Mammary epithelial cell (primary cell): ENCODE data around the gene DNAJC17.

Experiments used
- EZH2 ChIP-seq: IDR thresholded peaks from 2 replicates; pipeline ENCODE4 v1.6.1; 2012; ENCODE audit warnings: low read length, inconsistent platforms, borderline replicate concordance
- TF ChIP-seq, protein P1 (sequence below), 2 donors: IDR thresholded peaks in 1 of 2; conservative IDR thresholded peaks in 1 of 2; 2 replicates each; pipeline ENCODE4 v1.5.1; 2011 to 2012; ENCODE audit warnings: inconsistent platforms in 2 of 2, low read length in 2 of 2, mild to moderate bottlenecking in 2 of 2, control low read depth in 1 of 2, low read depth in 1 of 2; ENCODE audit not compliant: insufficient read depth in 1 of 2; ENCODE audit errors: extremely low read depth in 1 of 2

DNA sequence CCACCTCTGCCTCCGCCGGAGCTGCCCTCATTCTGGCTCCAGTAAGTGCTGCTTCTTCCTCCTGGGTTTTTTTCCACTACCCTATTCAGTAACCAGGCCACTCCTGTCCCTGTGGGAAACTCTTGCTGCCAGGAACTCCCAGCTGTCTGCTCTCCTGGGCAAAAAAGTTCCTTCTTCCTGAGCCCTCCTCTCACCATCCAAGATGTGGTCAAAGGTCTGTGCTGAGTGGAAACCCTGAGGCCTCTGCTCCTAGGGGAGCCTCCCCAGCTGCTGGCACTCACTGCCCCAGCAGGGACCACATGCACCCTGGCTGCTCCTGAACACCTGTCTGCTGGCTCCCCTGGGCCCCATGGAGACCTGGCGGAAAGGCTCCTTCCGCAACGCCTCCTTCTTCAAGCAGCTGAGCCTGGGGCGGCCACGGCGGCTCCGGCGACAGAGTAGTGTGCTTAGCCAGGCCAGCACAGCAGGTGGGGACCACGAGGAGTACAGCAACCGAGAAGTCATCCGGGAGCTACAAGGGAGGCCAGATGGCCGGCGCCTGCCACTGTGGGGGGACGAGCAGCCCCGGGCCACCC, 37.0 kb downstream of the DNAJC17 start:
- no peak for TF ChIP-seq EZH2
- TF ChIP-seq, protein P1, sequence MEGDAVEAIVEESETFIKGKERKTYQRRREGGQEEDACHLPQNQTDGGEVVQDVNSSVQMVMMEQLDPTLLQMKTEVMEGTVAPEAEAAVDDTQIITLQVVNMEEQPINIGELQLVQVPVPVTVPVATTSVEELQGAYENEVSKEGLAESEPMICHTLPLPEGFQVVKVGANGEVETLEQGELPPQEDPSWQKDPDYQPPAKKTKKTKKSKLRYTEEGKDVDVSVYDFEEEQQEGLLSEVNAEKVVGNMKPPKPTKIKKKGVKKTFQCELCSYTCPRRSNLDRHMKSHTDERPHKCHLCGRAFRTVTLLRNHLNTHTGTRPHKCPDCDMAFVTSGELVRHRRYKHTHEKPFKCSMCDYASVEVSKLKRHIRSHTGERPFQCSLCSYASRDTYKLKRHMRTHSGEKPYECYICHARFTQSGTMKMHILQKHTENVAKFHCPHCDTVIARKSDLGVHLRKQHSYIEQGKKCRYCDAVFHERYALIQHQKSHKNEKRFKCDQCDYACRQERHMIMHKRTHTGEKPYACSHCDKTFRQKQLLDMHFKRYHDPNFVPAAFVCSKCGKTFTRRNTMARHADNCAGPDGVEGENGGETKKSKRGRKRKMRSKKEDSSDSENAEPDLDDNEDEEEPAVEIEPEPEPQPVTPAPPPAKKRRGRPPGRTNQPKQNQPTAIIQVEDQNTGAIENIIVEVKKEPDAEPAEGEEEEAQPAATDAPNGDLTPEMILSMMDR (conservative IDR thresholded peaks at IDR 0.05 in 1 of 2, IDR thresholded peaks at IDR 0.05 in 1 of 2; ENCODE audit: extremely low read depth in 1 of 2, insufficient read depth in 1 of 2, low read depth in 1 of 2, low read length in 2 of 2), result no peak
